Loucy (cell line): ENCODE results near the gene BANK1.

Experiments used
- CTCF ChIP-seq: fragments of 200-600 bp; sonication (generic); conservative IDR thresholded peaks from 2 replicates; pipeline ENCODE4 v1.5.1; 2014; ENCODE audit warnings: mild to moderate bottlenecking, antibody characterized with exemption, low read length
- EZH2phosphoT487 ChIP-seq: fragments of 200-600 bp; IDR thresholded peaks from 2 replicates; pipeline ENCODE4 v1.6.1; 2018; ENCODE audit warnings: antibody characterized with exemption, mild to moderate bottlenecking, moderate library complexity, borderline replicate concordance

- TF ChIP-seq CTCF: no peak
- no peak for TF ChIP-seq EZH2phosphoT487
These were observed 74.1 kb downstream of the BANK1 start for GRCh38 chr4:101864660-101865059.
